Fibroblast of skin of left biceps (primary cell): ENCODE measurements around the gene CTIF.
"Not testable (repeated sequence)": the region's sequence is repeated elsewhere in the genome, so short reads cannot be mapped to it uniquely, and the experiment has no call there.

Experiments used
- DNase-seq, 2 experiments: peaks; one replicate each; pipeline ENCODE4 v3.0.0-alpha.2; 2013; ENCODE audit warnings: low read depth in 2 of 2

The CTIF gene

DNA sequence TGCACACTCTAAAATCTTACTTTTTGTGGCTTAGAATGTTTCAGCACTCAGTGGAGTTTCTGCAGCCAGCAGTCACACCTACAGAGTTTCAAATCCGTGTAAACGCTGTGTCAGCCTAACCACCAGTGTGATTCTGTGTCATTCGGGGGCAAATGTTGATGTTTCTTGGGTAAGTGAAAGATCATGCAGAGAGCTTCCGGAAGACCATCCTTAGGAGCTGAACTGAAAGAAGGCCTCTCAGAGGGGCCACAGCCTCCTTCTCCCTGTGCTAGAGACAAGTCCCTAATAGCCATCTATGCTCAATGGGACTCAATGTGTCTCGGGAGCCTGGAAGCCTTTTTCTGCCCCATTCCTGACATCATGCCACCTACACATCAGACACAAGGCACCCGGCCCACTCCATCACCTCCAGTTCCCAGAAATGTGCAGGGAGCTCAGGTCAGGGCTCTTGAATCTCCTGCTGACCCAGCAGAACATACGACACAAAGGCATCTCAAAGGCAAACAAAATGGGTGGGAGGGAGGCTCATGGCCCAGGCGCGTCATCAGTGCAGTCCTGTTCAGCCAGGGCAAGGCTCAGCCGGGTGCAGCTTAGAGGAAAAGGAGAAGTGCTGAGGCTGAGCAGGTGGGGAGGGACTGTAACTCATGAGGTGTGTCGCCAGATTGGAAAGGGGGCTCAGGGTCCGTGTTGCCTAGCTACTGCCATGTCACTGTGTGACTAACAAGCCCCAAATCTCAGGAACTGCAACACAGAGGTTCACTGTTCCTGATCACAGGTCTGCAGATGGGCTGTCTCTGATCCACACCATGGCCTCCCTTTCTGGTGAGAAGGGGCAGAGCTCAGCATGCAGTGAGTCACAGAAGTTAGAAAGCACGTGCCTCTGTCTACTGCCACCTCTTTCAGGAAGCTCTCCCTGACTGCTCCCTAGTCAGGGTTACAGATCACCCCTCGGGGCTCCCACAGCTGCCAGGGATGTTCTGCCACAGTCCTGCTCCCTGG is 329.9 kb downstream of the CTIF start:
- DNase-seq: no peak

GRCh38 chr18:48869591-48869990 is 330.8 kb downstream of the CTIF start:
- no peak for DNase-seq

DNA sequence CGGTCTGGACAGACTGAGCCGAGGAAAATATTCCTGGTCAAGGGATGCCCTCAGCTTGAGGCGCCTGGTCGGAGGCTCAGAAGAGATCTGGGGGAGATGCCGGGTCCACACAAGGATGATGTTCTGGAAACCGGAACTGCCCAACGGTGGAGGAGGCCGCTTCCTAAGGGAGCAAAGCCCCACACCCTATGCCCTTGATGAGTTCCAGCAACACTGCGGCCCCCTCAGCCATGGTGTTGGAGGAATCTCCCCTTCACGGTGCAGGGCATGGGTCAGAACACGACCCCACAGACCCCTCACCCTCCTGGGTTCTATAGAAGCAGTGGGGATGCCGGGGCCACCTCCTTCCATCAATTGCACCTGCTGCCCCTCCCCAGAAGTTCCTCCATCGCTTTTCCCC is 332.1 kb downstream of the CTIF start:
- DNase-seq: not testable (repeated sequence)

DNA sequence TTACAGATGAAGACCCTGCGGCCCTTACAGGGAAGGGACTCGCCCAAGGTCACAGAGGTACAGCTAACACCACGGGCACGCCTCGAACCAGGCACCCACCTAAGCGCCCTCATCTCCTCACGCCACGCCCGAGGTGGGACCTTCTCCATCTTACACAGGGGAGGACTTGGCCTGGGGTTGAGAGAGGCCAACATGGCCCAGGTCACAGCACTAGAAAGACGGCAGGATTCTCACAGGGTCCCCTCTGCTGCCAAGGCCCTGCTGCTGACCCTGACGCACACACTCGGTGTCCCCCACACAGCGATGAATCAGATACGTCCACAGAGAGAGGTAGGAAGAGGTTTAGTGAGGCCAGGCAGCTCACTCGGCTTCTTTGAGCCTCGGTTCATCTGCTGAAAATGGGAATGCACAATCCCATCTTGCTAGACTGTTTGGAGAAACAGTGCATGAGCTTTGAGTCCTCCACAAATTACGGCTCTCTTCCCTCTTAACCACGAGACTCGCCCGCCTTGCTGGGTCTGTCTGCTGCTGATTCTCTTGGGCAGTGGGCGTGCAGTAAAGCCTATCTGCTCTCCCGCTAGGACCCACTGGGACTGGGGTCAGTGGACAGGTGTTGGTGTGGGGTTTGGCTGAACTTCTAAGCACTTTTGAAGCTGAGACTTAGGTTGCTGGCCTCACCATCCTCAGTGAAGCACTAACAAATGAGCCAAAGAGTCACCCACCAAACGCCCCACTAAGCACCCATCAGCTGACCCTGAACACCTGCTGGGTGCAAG is 332.7 kb downstream of the CTIF start:
- DNase-seq: no peak

DNA sequence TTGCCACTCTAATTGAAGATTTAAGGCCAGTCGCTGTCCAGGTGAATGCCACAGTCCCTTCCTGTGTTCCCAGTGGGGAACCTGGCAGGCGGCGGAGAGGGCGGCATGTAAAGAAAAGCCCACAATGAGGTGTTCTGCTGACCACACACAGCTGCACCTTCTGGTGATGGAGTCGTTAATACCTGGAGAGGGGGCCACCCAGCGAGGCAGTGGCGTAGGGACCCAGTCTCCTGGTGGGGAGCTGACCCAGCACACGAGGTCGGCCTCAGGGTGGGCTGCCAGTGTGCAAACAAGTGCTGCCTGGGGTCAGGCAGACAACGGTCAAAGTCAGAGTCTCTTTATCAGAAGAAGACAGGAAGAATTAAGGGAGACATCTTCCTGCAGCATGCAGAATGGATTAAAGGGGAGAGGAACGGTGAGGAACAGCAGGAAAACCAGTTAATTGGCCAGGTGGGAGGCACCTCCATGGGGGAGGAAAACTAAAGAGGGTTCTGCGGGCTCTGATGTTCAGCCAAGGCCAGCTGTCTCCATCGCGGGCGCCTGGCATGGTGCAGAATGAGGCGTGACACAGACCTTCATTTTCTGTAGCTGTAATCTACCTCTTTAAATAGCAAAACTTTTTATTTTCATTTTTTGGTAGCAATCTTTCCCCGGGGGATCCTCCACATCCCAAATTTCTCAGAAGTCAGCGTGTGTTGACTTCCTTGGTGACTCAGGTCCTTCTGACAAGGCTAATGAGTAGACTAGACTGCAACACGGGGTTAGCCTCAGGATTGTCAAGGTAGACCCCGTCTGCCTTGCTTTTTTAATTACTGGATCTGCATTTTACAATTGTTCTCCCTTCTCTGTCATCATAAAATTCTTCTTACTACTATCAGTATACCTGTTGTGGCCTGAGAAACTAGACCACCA is 333.7 kb downstream of the CTIF start:
- DNase-seq: no peak

DNA sequence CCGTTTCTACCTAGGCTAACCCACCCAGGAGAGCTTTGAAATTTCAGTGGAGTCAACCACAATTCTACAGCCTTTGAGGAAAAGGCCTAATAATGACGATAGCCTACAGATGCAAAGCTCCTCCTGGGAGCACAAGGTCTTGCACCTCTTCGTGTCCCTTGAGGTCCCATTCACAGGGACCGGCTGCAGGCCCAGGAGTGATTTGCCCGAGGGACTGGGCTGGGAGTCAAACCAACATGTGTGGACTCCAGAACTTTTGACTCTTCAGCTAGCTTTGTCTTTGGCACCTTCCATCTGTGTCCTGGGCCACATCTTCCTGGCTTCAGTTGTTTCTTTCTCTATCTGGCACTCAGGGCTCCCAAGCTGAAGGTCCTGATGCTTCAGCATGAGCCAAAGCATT is 335.4 kb downstream of the CTIF start:
- DNase-seq: no peak

DNA sequence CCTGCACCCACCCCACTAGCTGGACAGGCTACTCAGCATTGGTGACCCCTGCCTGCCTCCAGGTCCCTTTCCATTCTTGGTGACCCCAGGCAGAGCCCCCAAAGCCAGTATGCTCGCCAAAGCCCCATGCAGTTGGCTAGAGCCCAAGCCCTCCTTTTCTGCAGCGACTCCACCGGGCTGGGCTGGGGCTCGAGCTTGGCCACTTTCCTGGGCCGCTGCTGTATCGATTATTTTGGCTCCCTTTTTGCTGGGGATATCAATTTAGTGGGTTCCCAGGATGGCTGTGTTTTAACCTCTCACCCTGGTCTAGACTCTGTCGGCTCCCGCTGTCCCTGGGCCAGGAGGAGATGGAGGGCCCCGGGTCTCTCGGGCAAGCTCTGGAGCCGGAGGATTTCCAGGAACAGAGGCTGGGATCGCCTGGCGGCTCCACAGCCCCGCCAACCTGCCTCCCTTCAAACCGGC is 335.9 kb downstream of the CTIF start:
- DNase-seq: no peak

DNA sequence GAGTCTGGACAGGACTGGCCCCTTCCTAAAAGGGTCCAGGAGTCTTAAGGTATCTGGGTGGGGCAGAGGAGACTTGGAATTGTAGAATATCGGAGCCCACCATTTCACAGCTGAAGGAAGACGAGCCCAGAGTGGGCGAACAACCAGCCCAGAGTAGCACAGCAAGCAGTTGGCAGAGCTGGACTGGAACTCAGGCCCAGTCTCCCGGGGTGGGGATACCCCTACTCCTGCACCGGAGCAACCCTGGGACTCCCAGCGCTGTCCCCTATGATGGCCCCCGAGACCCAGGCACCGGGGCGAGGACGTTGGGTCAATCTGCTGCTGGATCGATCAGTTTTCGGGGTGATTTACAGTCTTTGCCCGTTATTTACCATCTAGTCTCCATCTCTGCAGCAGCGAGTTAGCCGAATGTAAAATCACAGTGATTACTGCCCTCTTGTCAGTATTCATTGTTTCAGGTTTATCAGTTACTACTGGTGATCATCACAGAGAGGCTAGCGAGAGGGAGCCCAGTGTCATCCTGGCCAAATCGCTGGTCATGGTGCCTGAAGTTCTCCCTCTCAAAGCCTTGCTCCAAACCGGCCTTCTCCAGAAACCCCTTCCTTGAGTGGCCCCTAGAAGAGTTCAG is 336.6 kb downstream of the CTIF start:
- DNase-seq: no peak

- no peak for DNase-seq
Measured at GRCh38 chr18:48875942-48876511, 337.2 kb downstream of the CTIF start.

DNA sequence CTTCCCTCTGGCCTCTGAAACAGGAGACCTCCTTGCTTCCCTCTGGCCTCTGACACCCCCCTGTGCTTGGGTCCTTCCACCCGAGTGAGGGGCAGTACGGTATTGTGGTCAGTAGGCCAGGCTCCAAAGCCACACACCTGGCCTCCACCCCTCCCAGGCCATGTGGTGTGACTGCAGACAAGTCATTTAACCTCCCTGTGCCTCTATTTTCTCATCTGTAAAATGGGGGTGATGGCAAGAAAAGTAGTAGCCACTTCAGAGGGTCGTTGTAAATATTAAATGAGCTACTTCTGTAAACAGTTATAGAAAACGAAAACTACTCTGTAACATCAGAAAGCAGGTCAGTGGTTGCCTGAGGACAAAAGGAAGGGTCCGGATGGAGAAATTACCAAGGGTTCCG is 337.8 kb downstream of the CTIF start:
- DNase-seq: no peak

GRCh38 chr18:48877941-48878340 is 339.1 kb downstream of the CTIF start:
- DNase-seq: no peak

GRCh38 chr18:48878471-48878870 is 339.6 kb downstream of the CTIF start:
- no peak for DNase-seq

DNA sequence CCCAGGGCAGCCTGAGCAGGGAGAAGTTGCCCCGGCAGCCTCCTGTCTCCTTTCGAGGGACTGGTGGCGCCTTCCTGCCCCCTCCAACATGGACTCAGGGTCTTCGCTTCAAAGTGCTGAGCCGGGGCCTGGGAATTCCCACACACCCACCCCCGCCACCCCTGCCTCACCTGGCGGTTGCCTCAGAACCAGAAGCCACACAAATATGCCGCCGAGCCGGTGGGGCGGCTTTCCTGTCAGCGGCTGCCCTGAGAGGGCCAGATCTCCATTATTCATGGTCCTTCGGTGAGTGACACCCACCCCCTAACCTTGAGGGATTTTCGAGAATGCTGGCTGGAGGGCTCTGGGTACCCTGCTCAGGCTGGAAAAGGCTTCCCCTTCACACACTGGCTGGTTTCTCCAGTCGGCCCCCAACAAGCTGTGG is 340.2 kb downstream of the CTIF start:
- DNase-seq: no peak

GRCh38 chr18:48880931-48881330 is 342.1 kb downstream of the CTIF start:
- DNase-seq: no peak

- no peak for DNase-seq
Measured at GRCh38 chr18:48882379-48882778, 343.5 kb downstream of the CTIF start.

DNA sequence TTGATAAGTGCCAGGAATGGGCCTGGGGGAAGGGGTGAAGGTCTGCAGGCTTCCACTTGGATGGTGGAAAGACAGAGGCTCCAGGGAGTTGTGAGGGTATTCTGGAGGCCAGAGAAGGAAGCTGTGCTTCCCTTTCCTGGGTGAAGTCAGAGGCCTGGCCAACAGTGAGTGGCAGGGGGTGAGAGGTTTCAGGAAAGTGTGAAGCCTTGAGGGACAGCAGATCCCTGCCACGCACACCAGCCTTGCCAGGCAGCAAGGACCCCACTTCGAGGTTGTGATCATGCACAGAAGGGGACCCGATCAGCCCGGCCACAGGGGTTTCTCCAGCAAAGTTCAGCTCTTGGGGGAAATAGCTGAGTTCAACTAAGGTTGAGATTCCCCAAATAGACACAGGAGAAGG is 345.5 kb downstream of the CTIF start:
- DNase-seq: no peak

- DNase-seq: no peak
Measured at GRCh38 chr18:48884771-48885170, 345.9 kb downstream of the CTIF start.

GRCh38 chr18:48885266-48885923 is 346.6 kb downstream of the CTIF start:
- DNase-seq: no peak

DNA sequence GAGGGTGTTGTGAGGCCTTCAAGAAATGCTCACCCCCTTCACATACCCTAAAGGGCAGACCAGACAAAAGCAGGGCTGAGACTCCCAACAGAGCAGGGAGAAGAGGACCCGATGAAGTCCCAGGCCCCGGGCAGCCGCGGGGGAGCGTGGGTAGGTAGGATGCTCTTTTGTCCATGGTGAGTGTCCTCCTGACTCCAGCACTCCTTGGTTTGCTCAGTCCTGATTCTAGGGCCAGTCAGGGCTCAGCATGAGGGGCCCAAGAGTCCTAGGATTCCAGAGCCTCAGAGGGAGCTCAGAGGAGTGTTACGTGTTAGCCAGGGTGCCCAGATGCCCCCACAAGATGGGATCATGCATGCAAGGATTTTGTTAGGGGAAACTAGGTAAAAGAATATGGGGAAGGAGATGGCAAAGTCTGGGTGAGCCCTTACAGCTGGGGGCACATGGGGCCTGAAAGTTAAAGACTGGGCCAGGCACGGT is 347.1 kb downstream of the CTIF start:
- no peak for DNase-seq
